HepG2 (cell line): Measurements from ENCODE around the gene KCNMA1. TPM values are rescaled to one million over a fixed set of nuclear protein-coding genes. Genes with fewer than 3 reads are reported as not detected.

Experiments
- ATAC-seq: fragments of 200-7000 bp; cut with Tn5 transposase; 3 replicates; pipeline ENCODE4 v1.9.1; 2020; ENCODE audit warnings: mild to moderate bottlenecking, moderate library complexity
- BruUV-seq: library from RNA; stranded (reverse); fragments of 400-500 nt; replicated peaks from 2 replicates; lab custom pipeline; 2021; lab: Mats Ljungman, UMichigan
- CTCF ChIA-PET: fragments of 300-600 bp; formaldehyde crosslinking; extraction: SDS; loops from one replicate; lab custom pipeline; 2021; ENCODE audit warnings: low total read pairs, inconsistent platforms, low intra/inter-chr PET ratio; lab: Yijun Ruan, JAX
- POLR2A ChIA-PET: fragments of 350-600 bp; sonication (Branson Sonifier 250); formaldehyde crosslinking; loops from one replicate; lab custom pipeline; 2020; ENCODE audit warnings: antibody characterized with exemption, inconsistent platforms; lab: Yijun Ruan, JAX
- DNase-seq: peaks from one replicate; pipeline ENCODE4 v3.0.0-alpha.2; 2015; ENCODE audit warnings: low spot score
- FAIRE-seq: peaks from 3 replicates; lab custom pipeline; 2011; peaks lifted over from hg19 to GRCh38; lab: Jason Lieb, UNC
- H2AFZ ChIP-seq: one replicate; pipeline ENCODE4 v1.6.1; 2011; ENCODE audit warnings: low read length, inconsistent platforms
- H3K27ac ChIP-seq: fragments of 300-600 bp; 3 replicates; pipeline ENCODE4 v1.8.0; 2011; ENCODE audit warnings: mixed run types, mild to moderate bottlenecking, mixed read lengths, low read length, inconsistent platforms; ENCODE audit not compliant: insufficient read depth; ENCODE audit errors: extremely low read length
- H3K27me3 ChIP-seq, 2 experiments: fragments of 200-600 bp in 1 of 2; 2 replicates in 1 of 2; 3 replicates in 1 of 2; pipeline versions ENCODE4 v1.6.0 to v1.8.0; 2011; ENCODE audit warnings: low read length in 2 of 2, mild to moderate bottlenecking in 2 of 2, moderate library complexity in 2 of 2, inconsistent platforms in 1 of 2; ENCODE audit not compliant: insufficient read depth in 2 of 2, control insufficient read depth in 1 of 2
- H3K36me3 ChIP-seq, 2 experiments: fragments of 200-600 bp in 1 of 2; replicated peaks in 1 of 2; 2 replicates in 1 of 2; 3 replicates in 1 of 2; pipeline versions ENCODE4 v1.5.1 to v1.8.0; 2011; ENCODE audit warnings: low read length in 2 of 2, inconsistent platforms in 1 of 2; ENCODE audit not compliant: insufficient read depth in 2 of 2, control insufficient read depth in 1 of 2
- H3K4me1 ChIP-seq: 2 replicates; pipeline ENCODE4 v1.5.1; 2012; ENCODE audit warnings: low read length, inconsistent platforms; ENCODE audit not compliant: insufficient read depth
- H3K4me2 ChIP-seq: 2 replicates; pipeline ENCODE4 v1.6.0; 2011; ENCODE audit warnings: low read depth, low read length, inconsistent platforms
- H3K4me3 ChIP-seq, 3 experiments: fragments of 200-600 bp in 1 of 3; sonication (generic), shearing (Covaris generic) in 1 of 3; replicated peaks in 1 of 3; 2 replicates each; pipeline ENCODE4 v1.5.1; 2011 to 2016; ENCODE audit warnings: low read length in 3 of 3, inconsistent platforms in 2 of 3, low read depth in 2 of 3, mild to moderate bottlenecking in 2 of 3, control low read depth in 1 of 3, mixed read lengths in 1 of 3; ENCODE audit not compliant: insufficient read depth in 1 of 3
- H3K79me2 ChIP-seq: one replicate; pipeline ENCODE4 v1.6.1; 2011; ENCODE audit warnings: low read length, inconsistent platforms; ENCODE audit not compliant: insufficient read depth
- H3K9ac ChIP-seq: 2 replicates; pipeline ENCODE4 v1.6.0; 2011; ENCODE audit warnings: mild to moderate bottlenecking, low read depth, low read length, inconsistent platforms; ENCODE audit not compliant: insufficient read depth
- H3K9me3 ChIP-seq: 2 replicates; pipeline ENCODE4 v1.5.1; 2012; ENCODE audit warnings: mild to moderate bottlenecking, low read length
- H4K20me1 ChIP-seq: 2 replicates; pipeline ENCODE4 v1.6.0; 2011; ENCODE audit warnings: inconsistent platforms, mild to moderate bottlenecking, low read length, moderate library complexity; ENCODE audit not compliant: insufficient read depth
- ATF5 ChIP-seq: sonication (generic); formaldehyde crosslinking; IDR thresholded peaks from 2 replicates; pipeline ENCODE4 v1.4.0; 2020; ENCODE audit warnings: mild to moderate bottlenecking, low read depth, missing genetic modification reagents
- ATM ChIP-seq: fragments of 450-650 bp; IDR thresholded peaks from 2 replicates; pipeline ENCODE4 v1.7.1; 2017; ENCODE audit warnings: mild to moderate bottlenecking, borderline replicate concordance
- ETV5 ChIP-seq: IDR thresholded peaks from 2 replicates; pipeline ENCODE4 v1.6.1; 2018; ENCODE audit warnings: missing biosample characterization, missing genetic modification reagents, inconsistent platforms, borderline replicate concordance
- HMGA1 ChIP-seq: sonication (generic); formaldehyde crosslinking; conservative IDR thresholded peaks from 2 replicates; pipeline ENCODE4 v1.4.0; 2020; ENCODE audit warnings: missing genetic modification reagents
- HNRNPK ChIP-seq: fragments of 200-400 bp; formaldehyde crosslinking; IDR thresholded peaks from 2 replicates; pipeline ENCODE4 v1.6.1; 2018; ENCODE audit warnings: low read length, low read depth, moderate library complexity, mild to moderate bottlenecking; ENCODE audit not compliant: poor library complexity, severe bottlenecking
- PAX8 ChIP-seq: sonication (generic); formaldehyde crosslinking; IDR thresholded peaks from 2 replicates; pipeline ENCODE4 v1.8.0; 2022; ENCODE audit warnings: mild to moderate bottlenecking, missing genetic modification reagents, borderline replicate concordance
- PHF5A ChIP-seq: IDR thresholded peaks from one replicate; pipeline ENCODE4 v1.6.1; 2018; ENCODE audit warnings: low read depth, missing genetic modification reagents; ENCODE audit not compliant: unreplicated experiment
- PITX1 ChIP-seq: sonication (generic); formaldehyde crosslinking; IDR thresholded peaks from 2 replicates; pipeline ENCODE4 v1.5.1; 2020; ENCODE audit warnings: mild to moderate bottlenecking, missing genetic modification reagents
- POLR2G ChIP-seq: fragments of 200-400 bp; formaldehyde crosslinking; IDR thresholded peaks from 2 replicates; pipeline ENCODE4 v1.6.1; 2018; ENCODE audit warnings: mild to moderate bottlenecking, low read depth, low read length, moderate library complexity
- SALL2 ChIP-seq: sonication (generic); formaldehyde crosslinking; IDR thresholded peaks from 2 replicates; pipeline ENCODE4 v1.8.1; 2023; ENCODE audit warnings: mild to moderate bottlenecking, missing genetic modification reagents, inconsistent platforms
- STAG1 ChIP-seq: sonication (generic); formaldehyde crosslinking; IDR thresholded peaks from 2 replicates; pipeline ENCODE4 v1.4.0; 2020; ENCODE audit warnings: missing genetic modification reagents
- ZNF12 ChIP-seq: sonication (generic); formaldehyde crosslinking; IDR thresholded peaks from 2 replicates; pipeline ENCODE4 v1.5.0; 2020; ENCODE audit warnings: missing genetic modification reagents
- ZNF207 ChIP-seq: fragments of 450-650 bp; IDR thresholded peaks from 2 replicates; pipeline ENCODE4 v1.6.1; 2016; ENCODE audit warnings: antibody characterized with exemption, borderline replicate concordance
- ZNF496 ChIP-seq: sonication (generic); formaldehyde crosslinking; IDR thresholded peaks from 2 replicates; pipeline ENCODE4 v1.8.1; 2023; ENCODE audit warnings: mild to moderate bottlenecking, moderate library complexity, missing genetic modification reagents; ENCODE audit not compliant: insufficient replicate concordance
- ZNF605 ChIP-seq: sonication (generic); formaldehyde crosslinking; IDR thresholded peaks from 2 replicates; pipeline ENCODE4 v1.8.0; 2022; ENCODE audit warnings: mild to moderate bottlenecking, missing genetic modification reagents
- ZNF670 ChIP-seq: sonication (generic); formaldehyde crosslinking; IDR thresholded peaks from 2 replicates; pipeline ENCODE4 v1.8.0; 2022; ENCODE audit warnings: mild to moderate bottlenecking, missing genetic modification reagents, borderline replicate concordance
- WGBS: methylation state at CpG from one replicate; pipeline ENCODE4 v1.1.6; 2017; ENCODE audit warnings: low lambda C conversion rate; 5-methylcytosine and 5-hydroxymethylcytosine counted together
- in situ Hi-C: cut with HindIII; loops from 2 replicates; pipeline ENCODE4 v1.10.0; 2017; ENCODE audit warnings: low pct_unique_long_range_greater_than_20kb; ENCODE audit not compliant: extremely low pct_ligation_motif_present
- intact Hi-C: fragments of 100-400 bp; cut with micrococcal nuclease; formaldehyde crosslinking; loops from one replicate; pipeline ENCODE4 v1.10.0; 2022; ENCODE audit not compliant: unreplicated experiment
- polyA plus RNA-seq, 8 experiments: library from polyadenylated mRNA; depleted of rRNA in 3 of 8; stranded (reverse) in 7 of 8; unstranded in 1 of 8; fragments of >200 nt; fragmentation: Illumina TruSeq in 4 of 8; extraction: Trizol in 4 of 8; gene quantifications; 2 replicates each; pipeline versions ENCODE4 v1.2.1 to v1.2.3, GENCODE V29; 2011 to 2016; ENCODE audit warnings: low read depth in 4 of 8, missing spikeins in 1 of 8, mixed read lengths in 1 of 8; ENCODE audit not compliant: insufficient read depth in 1 of 8
- total RNA-seq, 5 experiments: library from RNA; depleted of rRNA; stranded (reverse); fragments of >200 nt; fragmentation: Illumina TruSeq; extraction: Trizol; gene quantifications; 2 replicates each; pipeline ENCODE4 v1.2.3, GENCODE V29; 2016; ENCODE audit warnings: low read depth in 1 of 5
- TF ChIP-seq, protein P1 (sequence below): sonication (generic); formaldehyde crosslinking; conservative IDR thresholded peaks from 2 replicates; pipeline ENCODE4 v1.4.0; 2020; ENCODE audit warnings: missing genetic modification reagents

KCNMA1 gene
- total and polyA plus RNA-seq, 2 of the 13 experiments (the other 11 are each of a cell fraction or from before 2014, with no cell fraction given), result 0.02 TPM; not detected in 1

- TF ChIP-seq, protein P1, sequence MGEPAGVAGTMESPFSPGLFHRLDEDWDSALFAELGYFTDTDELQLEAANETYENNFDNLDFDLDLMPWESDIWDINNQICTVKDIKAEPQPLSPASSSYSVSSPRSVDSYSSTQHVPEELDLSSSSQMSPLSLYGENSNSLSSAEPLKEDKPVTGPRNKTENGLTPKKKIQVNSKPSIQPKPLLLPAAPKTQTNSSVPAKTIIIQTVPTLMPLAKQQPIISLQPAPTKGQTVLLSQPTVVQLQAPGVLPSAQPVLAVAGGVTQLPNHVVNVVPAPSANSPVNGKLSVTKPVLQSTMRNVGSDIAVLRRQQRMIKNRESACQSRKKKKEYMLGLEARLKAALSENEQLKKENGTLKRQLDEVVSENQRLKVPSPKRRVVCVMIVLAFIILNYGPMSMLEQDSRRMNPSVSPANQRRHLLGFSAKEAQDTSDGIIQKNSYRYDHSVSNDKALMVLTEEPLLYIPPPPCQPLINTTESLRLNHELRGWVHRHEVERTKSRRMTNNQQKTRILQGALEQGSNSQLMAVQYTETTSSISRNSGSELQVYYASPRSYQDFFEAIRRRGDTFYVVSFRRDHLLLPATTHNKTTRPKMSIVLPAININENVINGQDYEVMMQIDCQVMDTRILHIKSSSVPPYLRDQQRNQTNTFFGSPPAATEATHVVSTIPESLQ (CRISPR knock-in tag), result no peak
- TF ChIP-seq ZNF605 (CRISPR knock-in tag) (no peak), STAG1 (CRISPR knock-in tag) (peak; percentile 39), ATF5 (CRISPR knock-in tag) (no peak), ATM (no peak), PHF5A (CRISPR knock-in tag) (no peak), ZNF12 (CRISPR knock-in tag) (no peak)
Observed at GRCh38 chr10:76902949-76903348, 734.7 kb downstream of the KCNMA1 start (continued).

DNA sequence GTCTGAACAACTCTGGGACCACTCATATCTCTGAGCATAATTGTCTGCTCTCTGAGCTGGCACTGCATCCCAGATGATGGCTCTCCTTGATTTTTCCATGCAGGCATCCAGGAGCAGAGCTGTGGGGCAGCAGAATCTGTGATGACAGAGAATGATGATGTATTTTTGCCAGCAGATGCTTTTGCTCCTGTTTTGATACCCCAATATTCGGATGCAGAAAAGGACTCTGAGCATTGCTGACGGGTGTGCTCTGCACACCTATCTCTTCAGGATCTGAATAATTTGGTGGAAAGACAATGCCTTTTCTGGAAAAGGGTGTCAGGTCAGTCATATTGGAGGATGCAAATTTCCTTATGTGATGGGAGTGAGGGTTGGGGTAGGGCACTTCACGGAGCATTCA is 735.9 kb downstream of the KCNMA1 start:
- no peak overlapping the region for H3K4me3 ChIP-seq
- no peak for FAIRE-seq
- no peak for ATAC-seq
- H3K4me1 ChIP-seq, result no peaks in the 10 kb centered on the region
- no peaks in the 10 kb centered on the region for H3K9me3 ChIP-seq
- H3K36me3 ChIP-seq, result no peaks in the 10 kb centered on the region
- no peak overlapping the region for H2AFZ ChIP-seq
- 0% methylated on average over 3 of the region's 3 CpGs for WGBS
- CTCF ChIA-PET, result no interaction called here
- in situ Hi-C loops (no loop called here), intact Hi-C loops (no loop called here)
- POLR2A ChIA-PET, result no interaction called here
- H3K27ac ChIP-seq, result no peak overlapping the region
- H3K27me3 ChIP-seq, result no peaks in the 10 kb centered on the region; a peak in 1 of 5 replicates
- TF ChIP-seq POLR2G (no peak), HNRNPK (no peak), SALL2 (CRISPR knock-in tag) (no peak), PITX1 (CRISPR knock-in tag) (no peak), ZNF496 (CRISPR knock-in tag) (no peak), ETV5 (no peak), HMGA1 (CRISPR knock-in tag) (no peak), ZNF207 (no peak), ZNF670 (CRISPR knock-in tag) (no peak), PAX8 (CRISPR knock-in tag) (no peak)
- H3K9ac ChIP-seq, result no peak overlapping the region
- BruUV-seq, result no TSS peak
- no peak overlapping the region for H3K4me2 ChIP-seq
- no peak for DNase-seq
- H3K79me2 ChIP-seq, result no peaks in the 10 kb centered on the region
- no peaks in the 10 kb centered on the region for H4K20me1 ChIP-seq
